ENCODE results near the gene TBC1D12. TPM values are rescaled to one million over a fixed set of nuclear protein-coding genes. Genes with fewer than 3 reads are reported as not detected.

TBC1D12 gene
- total RNA-seq, 3 donors from 2014 or later, result 19.0 to 29.4 (median 27.2) TPM

DNA sequence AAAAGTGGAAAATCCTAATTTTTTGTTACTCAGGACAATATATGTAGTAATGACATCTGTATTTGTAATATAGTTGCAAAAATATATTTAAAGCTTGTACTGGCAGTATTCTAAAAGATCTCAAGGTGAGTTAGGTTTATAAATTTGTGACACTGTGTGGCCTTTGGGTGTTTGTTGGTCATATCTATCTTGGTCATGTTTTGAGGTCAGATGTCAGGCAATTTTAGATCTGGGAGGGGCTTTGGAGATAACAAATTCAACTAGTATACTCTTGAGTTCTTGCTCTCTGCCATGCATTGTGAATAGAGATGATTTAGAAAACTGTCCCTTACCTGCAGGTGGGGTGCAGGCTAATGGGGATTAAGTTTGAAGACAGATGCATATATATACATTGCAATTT lies 3.1 kb downstream of the TBC1D12 start:
- Histone ChIP-seq H3K27ac (no peak overlapping the region), H3K27me3 (no peaks in the 10 kb centered on the region), H3K4me1 (no peaks in the 10 kb centered on the region), H3K9me3 (no peaks in the 10 kb centered on the region), H3K4me3 (no peak overlapping the region), H3K36me3 (no peaks in the 10 kb centered on the region)
- TF ChIP-seq, protein P1, sequence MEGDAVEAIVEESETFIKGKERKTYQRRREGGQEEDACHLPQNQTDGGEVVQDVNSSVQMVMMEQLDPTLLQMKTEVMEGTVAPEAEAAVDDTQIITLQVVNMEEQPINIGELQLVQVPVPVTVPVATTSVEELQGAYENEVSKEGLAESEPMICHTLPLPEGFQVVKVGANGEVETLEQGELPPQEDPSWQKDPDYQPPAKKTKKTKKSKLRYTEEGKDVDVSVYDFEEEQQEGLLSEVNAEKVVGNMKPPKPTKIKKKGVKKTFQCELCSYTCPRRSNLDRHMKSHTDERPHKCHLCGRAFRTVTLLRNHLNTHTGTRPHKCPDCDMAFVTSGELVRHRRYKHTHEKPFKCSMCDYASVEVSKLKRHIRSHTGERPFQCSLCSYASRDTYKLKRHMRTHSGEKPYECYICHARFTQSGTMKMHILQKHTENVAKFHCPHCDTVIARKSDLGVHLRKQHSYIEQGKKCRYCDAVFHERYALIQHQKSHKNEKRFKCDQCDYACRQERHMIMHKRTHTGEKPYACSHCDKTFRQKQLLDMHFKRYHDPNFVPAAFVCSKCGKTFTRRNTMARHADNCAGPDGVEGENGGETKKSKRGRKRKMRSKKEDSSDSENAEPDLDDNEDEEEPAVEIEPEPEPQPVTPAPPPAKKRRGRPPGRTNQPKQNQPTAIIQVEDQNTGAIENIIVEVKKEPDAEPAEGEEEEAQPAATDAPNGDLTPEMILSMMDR (IDR thresholded peaks at IDR 0.05), result no peak
- TF ChIP-seq POLR2A (IDR thresholded peaks at IDR 0.05) (no peak), POLR2AphosphoS5 (IDR thresholded peaks at IDR 0.05) (no peak)
- no peak for DNase-seq (ENCODE audit: low spot score in 2 of 2)
- intact Hi-C loops (cut with DNase I; ENCODE audit: low total_unique reads), result no loop called here

DNA sequence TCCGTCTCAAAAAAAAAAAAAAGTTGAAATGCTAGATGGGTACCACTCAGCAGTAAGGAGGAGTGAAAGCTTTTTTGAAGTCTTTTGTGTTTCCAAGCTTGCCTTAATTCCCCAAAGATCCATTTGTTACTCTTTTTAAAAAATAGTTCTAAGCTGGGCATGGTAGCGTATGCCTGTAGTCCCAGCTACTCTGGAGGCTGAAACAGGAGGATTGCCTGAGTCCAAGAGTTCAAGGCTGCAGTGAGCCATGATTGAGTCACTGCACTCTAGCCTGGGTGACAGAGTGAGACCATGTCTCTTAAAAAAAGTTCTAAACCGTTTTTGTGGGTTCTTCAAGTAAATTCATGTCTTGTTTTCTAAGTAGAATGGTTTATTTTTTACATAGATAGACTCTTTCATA lies 5.3 kb downstream of the TBC1D12 start:
- intact Hi-C loops (cut with DNase I; ENCODE audit: low total_unique reads), result no loop called here
- Histone ChIP-seq H3K36me3 (no peaks in the 10 kb centered on the region), H3K4me1 (no peaks in the 10 kb centered on the region), H3K9me3 (no peaks in the 10 kb centered on the region), H3K27me3 (no peaks in the 10 kb centered on the region), H3K27ac (no peak overlapping the region), H3K4me3 (no peak overlapping the region)
- TF ChIP-seq POLR2A (IDR thresholded peaks at IDR 0.05), result no peak
- TF ChIP-seq, protein P1 (IDR thresholded peaks at IDR 0.05), result no peak
- no peak for TF ChIP-seq POLR2AphosphoS5 (IDR thresholded peaks at IDR 0.05)
- DNase-seq (ENCODE audit: low spot score in 2 of 2), result no peak

- intact Hi-C loops (cut with DNase I; ENCODE audit: low total_unique reads), result no loop called here
- TF ChIP-seq, protein P1 (IDR thresholded peaks at IDR 0.05), result no peak
- TF ChIP-seq POLR2AphosphoS5 (IDR thresholded peaks at IDR 0.05) (no peak), POLR2A (IDR thresholded peaks at IDR 0.05) (no peak)
Measured at GRCh38 chr10:94409021-94409657, 6.8 kb downstream of the TBC1D12 start.

GRCh38 chr10:94411304-94411703 lies 9.0 kb downstream of the TBC1D12 start:
- Histone ChIP-seq H3K4me3 (no peak overlapping the region), H3K27ac (no peak overlapping the region), H3K27me3 (no peaks in the 10 kb centered on the region), H3K36me3 (no peaks in the 10 kb centered on the region), H3K4me1 (no peaks in the 10 kb centered on the region), H3K9me3 (no peaks in the 10 kb centered on the region)
- no peak for DNase-seq (ENCODE audit: low spot score in 2 of 2)
- intact Hi-C loops (cut with DNase I; ENCODE audit: low total_unique reads), result no loop called here
- TF ChIP-seq POLR2A (IDR thresholded peaks at IDR 0.05) (no peak), POLR2AphosphoS5 (IDR thresholded peaks at IDR 0.05) (no peak)
- TF ChIP-seq, protein P1 (IDR thresholded peaks at IDR 0.05), result no peak

More at GRCh38 chr10:94409021-94409657, 6.8 kb downstream of the TBC1D12 start:
- no peaks in the 10 kb centered on the region for H3K4me1 ChIP-seq
- no peaks in the 10 kb centered on the region for H3K9me3 ChIP-seq
- no peak overlapping the region for H3K4me3 ChIP-seq
- no peak overlapping the region for H3K27ac ChIP-seq
- H3K36me3 ChIP-seq, result no peaks in the 10 kb centered on the region
- DNase-seq (ENCODE audit: low spot score in 2 of 2), result no peak
- no peaks in the 10 kb centered on the region for H3K27me3 ChIP-seq

DNA sequence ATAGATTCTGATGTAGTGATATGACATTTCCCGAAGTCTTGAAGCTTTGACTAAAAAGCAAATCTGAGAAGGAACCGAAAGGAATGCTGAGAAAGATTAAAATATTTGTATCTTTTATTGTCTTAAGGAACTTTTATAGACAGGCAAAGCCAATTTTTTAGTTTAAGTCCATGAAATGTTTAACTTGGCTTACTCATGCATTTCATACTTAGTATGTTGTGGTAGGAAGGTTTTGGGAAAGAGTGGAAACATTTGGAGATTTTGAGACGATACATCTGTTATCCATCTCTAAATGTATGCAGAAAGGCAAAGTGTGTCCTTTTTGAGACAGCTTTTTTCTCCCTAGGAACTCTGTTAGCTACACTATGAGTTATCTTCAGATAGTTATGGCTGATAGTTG lies 10.1 kb downstream of the TBC1D12 start:
- DNase-seq (ENCODE audit: low spot score in 2 of 2), result no peak
- no peak overlapping the region for H3K4me3 ChIP-seq
- no peaks in the 10 kb centered on the region for H3K36me3 ChIP-seq
- no peak overlapping the region for H3K27ac ChIP-seq
- H3K9me3 ChIP-seq, result no peaks in the 10 kb centered on the region
- H3K4me1 ChIP-seq, result no peaks in the 10 kb centered on the region
- TF ChIP-seq, protein P1 (IDR thresholded peaks at IDR 0.05), result no peak
- TF ChIP-seq POLR2AphosphoS5 (IDR thresholded peaks at IDR 0.05), result no peak
- no peak for TF ChIP-seq POLR2A (IDR thresholded peaks at IDR 0.05)
- intact Hi-C loops (cut with DNase I; ENCODE audit: low total_unique reads), result no loop called here
- no peaks in the 10 kb centered on the region for H3K27me3 ChIP-seq
